B cell (primary cell): ENCODE data around the gene SCFD2. TPM values are rescaled to one million over a fixed set of nuclear protein-coding genes. Genes with fewer than 3 reads are reported as not detected.

Experiments
- ATAC-seq: fragments of 200-7000 bp; cut with Tn5 transposase; one replicate; pipeline ENCODE4 v1.10.0; 2021; ENCODE audit warnings: low read depth, mild to moderate bottlenecking, moderate number of reproducible peaks, moderate library complexity
- CTCF ChIA-PET: fragments of 350-600 bp; sonication (Branson Sonifier 250); formaldehyde crosslinking; loops from one replicate; lab custom pipeline; 2021; ENCODE audit warnings: antibody characterized with exemption, inconsistent platforms; lab: Charles Lee
- POLR2A ChIA-PET: fragments of 350-600 bp; sonication (Branson Sonifier 250); formaldehyde crosslinking; loops from one replicate; lab custom pipeline; 2021; ENCODE audit warnings: antibody characterized with exemption; lab: Charles Lee
- DNase-seq: peaks from one replicate; pipeline ENCODE4 v3.0.0; 2013
- H2AFZ ChIP-seq: 2 replicates; pipeline ENCODE4 v1.6.1; 2012; ENCODE audit warnings: mild to moderate bottlenecking, low read depth, low read length; ENCODE audit not compliant: insufficient read depth, poor library complexity, severe bottlenecking
- H3K27ac ChIP-seq, 2 donors: 1 replicate in 1 of 2; 2 replicates in 1 of 2; pipeline ENCODE4 v1.5.1; 2012 to 2013; ENCODE audit warnings: low read length in 2 of 2, mild to moderate bottlenecking in 2 of 2, moderate library complexity in 1 of 2
- H3K27me3 ChIP-seq, 4 experiments: fragments of 200-600 bp in 1 of 4; sonication (generic) in 1 of 4; replicated peaks in 1 of 4; 1 replicate in 2 of 4; 2 replicates in 2 of 4; pipeline versions ENCODE4 v1.6.1 to v1.7.0; 2013 to 2016; ENCODE audit warnings: low read length in 3 of 4, mild to moderate bottlenecking in 2 of 4, mixed read lengths in 1 of 4, moderate library complexity in 1 of 4; ENCODE audit not compliant: insufficient read depth in 4 of 4, control insufficient read depth in 3 of 4; ENCODE audit errors: control extremely low read depth in 1 of 4
- H3K36me3 ChIP-seq, 2 experiments: replicated peaks in 1 of 2; 1 replicate in 1 of 2; 2 replicates in 1 of 2; pipeline versions ENCODE4 v1.6.1 to v1.7.1; 2013; ENCODE audit warnings: low read length in 1 of 2; ENCODE audit not compliant: insufficient read depth in 2 of 2, control insufficient read depth in 1 of 2; ENCODE audit errors: control extremely low read depth in 1 of 2, extremely low read depth in 1 of 2
- H3K4me1 ChIP-seq, 2 donors: fragments of 200-600 bp in 1 of 2; sonication (generic) in 1 of 2; 1 replicate in 1 of 2; 2 replicates in 1 of 2; pipeline versions ENCODE4 v1.5.1 to v1.6.1; 2013 to 2017; ENCODE audit warnings: low read length in 2 of 2; ENCODE audit not compliant: control insufficient read depth in 2 of 2, insufficient read depth in 2 of 2
- H3K4me2 ChIP-seq: replicated peaks from 2 replicates; pipeline ENCODE3; 2012; ENCODE audit warnings: mild to moderate bottlenecking, low read depth, low read length; ENCODE audit not compliant: poor library complexity, severe bottlenecking
- H3K4me3 ChIP-seq, 5 experiments: fragments of 200-600 bp in 1 of 5; sonication (generic) in 1 of 5; 1 replicate in 3 of 5; 2 replicates in 2 of 5; pipeline versions ENCODE4 v1.5.1 to v1.7.0; 2011 to 2016; ENCODE audit warnings: low read length in 4 of 5, mild to moderate bottlenecking in 4 of 5, low read depth in 2 of 5, control low read depth in 1 of 5, moderate library complexity in 1 of 5; ENCODE audit not compliant: insufficient read depth in 1 of 5; ENCODE audit errors: control extremely low read depth in 1 of 5, extremely low read depth in 1 of 5
- H3K79me2 ChIP-seq: fragments of 200-600 bp; sonication (generic); one replicate; pipeline ENCODE4 v1.6.0; 2016; ENCODE audit warnings: low read length; ENCODE audit not compliant: control insufficient read depth, insufficient read depth
- H3K9ac ChIP-seq: fragments of 200-600 bp; sonication (generic); 2 replicates; pipeline ENCODE4 v1.6.1; 2017; ENCODE audit warnings: mild to moderate bottlenecking, low read length, moderate library complexity
- H3K9me3 ChIP-seq, 3 donors: one replicate each; pipeline versions ENCODE4 v1.6.1 to v1.7.1; 2013; ENCODE audit warnings: low read length in 2 of 3; ENCODE audit not compliant: control insufficient read depth in 2 of 3, insufficient read depth in 1 of 3; ENCODE audit errors: control extremely low read depth in 1 of 3
- H4K20me1 ChIP-seq: 2 replicates; pipeline ENCODE4 v1.6.0; 2012; ENCODE audit warnings: mild to moderate bottlenecking, low read length; ENCODE audit not compliant: insufficient read depth, control insufficient read depth, poor library complexity, severe bottlenecking
- H3K27ac Mint-ChIP-seq: one replicate; pipeline ENCODE4 v1.8.0; 2021; ENCODE audit warnings: mixed read lengths
- H3K27me3 Mint-ChIP-seq: one replicate; pipeline ENCODE4 v1.8.0; 2021; ENCODE audit warnings: mixed read lengths
- H3K4me1 Mint-ChIP-seq: one replicate; pipeline ENCODE4 v1.8.0; 2021; ENCODE audit warnings: mixed read lengths
- H3K4me3 Mint-ChIP-seq: one replicate; pipeline ENCODE4 v1.8.0; 2021; ENCODE audit warnings: mixed read lengths
- H3K9me3 Mint-ChIP-seq: one replicate; pipeline ENCODE4 v1.8.0; 2022; ENCODE audit warnings: mixed read lengths; ENCODE audit not compliant: insufficient read depth
- EZH2 ChIP-seq: IDR thresholded peaks from 2 replicates; pipeline ENCODE4 v1.6.1; 2012; ENCODE audit warnings: borderline replicate concordance, low read depth, mild to moderate bottlenecking, moderate library complexity, low read length; ENCODE audit not compliant: insufficient read depth, poor library complexity, severe bottlenecking
- WGBS: methylation state at CpG from one replicate; pipeline ENCODE4 v1.1.5; 2013; ENCODE audit warnings: missing lambda C conversion rate; ENCODE audit not compliant: insufficient coverage; 5-methylcytosine and 5-hydroxymethylcytosine counted together
- intact Hi-C: fragments of 100-400 bp; cut with micrococcal nuclease; formaldehyde crosslinking; loops from one replicate; pipeline ENCODE4 v1.10.0; 2022
- polyA plus RNA-seq: library from polyadenylated mRNA; depleted of rRNA; stranded (reverse); fragments of >200 nt; gene quantifications from 2 replicates; pipeline ENCODE4 v1.2.3, GENCODE V29; 2012
- total RNA-seq, 2 donors: library from RNA; stranded (reverse); fragments of 120-200 nt in 1 of 2; gene quantifications; 1 replicate in 1 of 2; 2 replicates in 1 of 2; pipeline versions ENCODE4 v1.2.3 to v1.2.4, GENCODE V29; 2013 to 2022
- TF ChIP-seq, protein P1 (sequence below): fragments of 200-600 bp; IDR thresholded peaks from one replicate; pipeline ENCODE4 v1.8.0; 2022; ENCODE audit warnings: antibody characterized with exemption, mild to moderate bottlenecking

The SCFD2 gene
- total and polyA plus RNA-seq, 2 donors (not counting 1 experiment from before 2014, with no cell fraction given), result 12.8 to 20.4 TPM

DNA sequence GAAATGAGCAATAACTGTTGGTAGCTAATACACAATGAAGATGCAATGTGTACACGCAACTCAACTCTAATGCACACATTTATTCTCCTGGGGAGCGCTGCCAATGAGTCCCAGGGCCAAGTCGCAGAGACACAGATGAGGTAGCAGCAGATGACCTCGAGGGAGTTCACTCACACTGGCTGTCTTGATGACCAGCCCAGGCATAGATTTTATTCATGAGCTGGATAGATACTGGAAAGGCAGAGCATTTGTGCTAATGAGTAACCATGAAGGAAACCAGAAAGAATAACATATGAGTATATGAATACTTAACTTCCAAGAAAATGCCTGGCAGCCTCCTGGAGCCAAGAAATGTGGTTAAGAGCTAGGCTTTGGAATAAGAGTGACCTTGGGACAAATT, 461.4 kb downstream of the SCFD2 start:
- intact Hi-C loops, result no loop called here
- ATAC-seq (no peak), DNase-seq (no peak)
- POLR2A ChIA-PET, result no interaction called here
- Mint-ChIP-seq H3K27me3 (no peaks in the 10 kb centered on the region), H3K27ac (no peak overlapping the region), H3K4me3 (no peak overlapping the region), H3K4me1 (no peaks in the 10 kb centered on the region), H3K9me3 (no peaks in the 10 kb centered on the region)
- Histone ChIP-seq H4K20me1 (no peaks in the 10 kb centered on the region), H3K9me3 (peaks cover 0 to 10% (median 0%) of the 10 kb centered on the region in 3 donors), H3K9ac (no peak overlapping the region), H3K36me3 (peaks cover 1 to 9% of the 10 kb centered on the region in 2 experiments), H3K27ac (no peak overlapping the region), H3K4me1 (no peaks in the 10 kb centered on the region), H3K79me2 (no peaks in the 10 kb centered on the region), H2AFZ (no peak overlapping the region), H3K27me3 (no peaks in the 10 kb centered on the region), H3K4me2 (no peak overlapping the region), H3K4me3 (no peak overlapping the region)
- CTCF ChIA-PET, result no interaction called here
- 83% methylated on average over 2 of the region's 4 CpGs for WGBS
- TF ChIP-seq, protein P1, sequence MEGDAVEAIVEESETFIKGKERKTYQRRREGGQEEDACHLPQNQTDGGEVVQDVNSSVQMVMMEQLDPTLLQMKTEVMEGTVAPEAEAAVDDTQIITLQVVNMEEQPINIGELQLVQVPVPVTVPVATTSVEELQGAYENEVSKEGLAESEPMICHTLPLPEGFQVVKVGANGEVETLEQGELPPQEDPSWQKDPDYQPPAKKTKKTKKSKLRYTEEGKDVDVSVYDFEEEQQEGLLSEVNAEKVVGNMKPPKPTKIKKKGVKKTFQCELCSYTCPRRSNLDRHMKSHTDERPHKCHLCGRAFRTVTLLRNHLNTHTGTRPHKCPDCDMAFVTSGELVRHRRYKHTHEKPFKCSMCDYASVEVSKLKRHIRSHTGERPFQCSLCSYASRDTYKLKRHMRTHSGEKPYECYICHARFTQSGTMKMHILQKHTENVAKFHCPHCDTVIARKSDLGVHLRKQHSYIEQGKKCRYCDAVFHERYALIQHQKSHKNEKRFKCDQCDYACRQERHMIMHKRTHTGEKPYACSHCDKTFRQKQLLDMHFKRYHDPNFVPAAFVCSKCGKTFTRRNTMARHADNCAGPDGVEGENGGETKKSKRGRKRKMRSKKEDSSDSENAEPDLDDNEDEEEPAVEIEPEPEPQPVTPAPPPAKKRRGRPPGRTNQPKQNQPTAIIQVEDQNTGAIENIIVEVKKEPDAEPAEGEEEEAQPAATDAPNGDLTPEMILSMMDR, result no peak
- TF ChIP-seq EZH2, result no peak

DNA sequence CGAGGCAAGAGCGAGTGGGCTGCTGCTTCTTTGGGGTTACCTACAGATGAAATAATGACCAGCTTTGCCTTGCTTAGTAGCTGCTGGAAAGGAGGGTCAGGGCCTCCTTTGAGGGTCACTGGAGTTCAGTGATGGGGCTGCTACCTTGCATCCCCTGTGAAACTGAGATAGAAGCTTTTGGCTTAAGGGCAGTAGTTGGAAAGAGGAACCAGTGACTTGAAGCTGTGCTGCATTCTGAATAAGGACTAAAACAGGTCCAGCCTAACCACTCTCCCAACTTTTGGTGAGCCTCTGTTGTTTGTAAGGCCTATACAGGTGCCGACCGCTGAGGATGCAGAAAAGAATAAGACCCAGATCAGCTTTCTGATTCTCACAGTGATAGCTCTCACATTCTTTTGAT, 462.6 kb downstream of the SCFD2 start:
- Mint-ChIP-seq H3K27me3 (no peaks in the 10 kb centered on the region), H3K4me3 (no peak overlapping the region), H3K9me3 (peaks cover 4% of the 10 kb centered on the region), H3K4me1 (no peaks in the 10 kb centered on the region), H3K27ac (no peak overlapping the region)
- H3K27me3 ChIP-seq, result no peaks in the 10 kb centered on the region
- H3K4me3 ChIP-seq, result no peak overlapping the region
- ATAC-seq (no peak), DNase-seq (no peak)
- H3K9me3 ChIP-seq, result peaks cover 0 to 10% (median 0%) of the 10 kb centered on the region in 3 donors
- no peaks in the 10 kb centered on the region for H3K79me2 ChIP-seq
- H3K9ac ChIP-seq, result no peak overlapping the region
- H3K36me3 ChIP-seq, result peaks cover under 1 to 9% of the 10 kb centered on the region in 2 experiments
- H3K4me1 ChIP-seq, result no peaks in the 10 kb centered on the region
- WGBS, result no CpG with 5 or more reads among the region's 4 CpGs
- no peak for TF ChIP-seq EZH2
- TF ChIP-seq, protein P1, result no peak
- ChIA-PET POLR2A (no interaction called here), CTCF (no interaction called here)
- no peaks in the 10 kb centered on the region for H4K20me1 ChIP-seq
- no peak overlapping the region for H2AFZ ChIP-seq
- no peak overlapping the region for H3K27ac ChIP-seq
- no peak overlapping the region for H3K4me2 ChIP-seq
- intact Hi-C loops, result no loop called here
